Brain microvascular endothelial cell (primary cell): ENCODE measurements around the gene SLC37A4.
A peak's percentile ranks its signal among the peaks of the same experiment; 100 is the strongest.
"Not testable (repeated sequence)": the region's sequence is repeated elsewhere in the genome, so short reads cannot be mapped to it uniquely, and the experiment has no call there.

Experiments
- DNase-seq: peaks from one replicate; pipeline ENCODE4 v3.0.0-alpha.2; 2020
- H3K27ac ChIP-seq: fragments of 250-450 bp; sonication (Bioruptor Pico); 2 replicates; pipeline ENCODE4 v1.5.1; 2020; ENCODE audit warnings: mild to moderate bottlenecking, moderate library complexity
- H3K27me3 ChIP-seq: fragments of 250-450 bp; sonication (Bioruptor Pico); replicated peaks from 2 replicates; pipeline ENCODE4 v1.5.1; 2020; ENCODE audit warnings: mild to moderate bottlenecking
- H3K36me3 ChIP-seq: fragments of 250-450 bp; sonication (Bioruptor Pico); replicated peaks from 2 replicates; pipeline ENCODE4 v1.5.1; 2020; ENCODE audit warnings: mild to moderate bottlenecking
- H3K4me3 ChIP-seq: 2 replicates; pipeline ENCODE4 v1.5.1; 2011; ENCODE audit warnings: low read depth, mild to moderate bottlenecking, control low read depth, low read length, moderate library complexity
- in situ Hi-C: cut with HindIII; loops from 2 replicates; pipeline ENCODE4 v1.10.0; 2017; ENCODE audit warnings: low sequenced_read_pairs, low pct_ligation_motif_present
- TF ChIP-seq, protein P1 (sequence below): IDR thresholded peaks from 2 replicates; pipeline ENCODE4 v1.5.1; 2011; ENCODE audit warnings: low read depth, mild to moderate bottlenecking, moderate library complexity, low read length, control low read depth, inconsistent platforms; ENCODE audit errors: missing control alignments

SLC37A4 gene

DNA sequence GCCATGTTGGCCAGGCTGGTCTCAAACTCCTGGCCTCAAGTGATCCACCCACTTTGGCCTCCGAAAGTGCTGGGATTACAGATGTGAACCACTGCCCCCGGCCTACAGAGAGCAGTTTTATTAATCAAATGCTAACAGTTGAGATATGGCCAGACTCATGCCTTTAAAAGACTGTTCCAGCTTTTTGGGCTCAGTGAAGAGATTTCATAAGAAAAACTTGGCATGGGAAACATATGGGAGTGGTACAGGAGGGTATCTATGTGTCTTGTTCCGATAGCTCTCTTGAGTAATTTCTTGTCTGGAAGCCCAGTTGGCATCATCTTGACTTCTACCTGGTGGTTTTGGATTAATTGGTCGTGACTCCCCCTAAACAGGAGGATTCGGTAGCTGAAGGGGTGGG, 8.2 kb upstream of the SLC37A4 start:
- in situ Hi-C loops, result no loop called here
- no peak overlapping the region for H3K27ac ChIP-seq
- no peak for DNase-seq
- no peak overlapping the region for H3K4me3 ChIP-seq
- H3K27me3 ChIP-seq, result no peaks in the 10 kb centered on the region
- TF ChIP-seq, protein P1, sequence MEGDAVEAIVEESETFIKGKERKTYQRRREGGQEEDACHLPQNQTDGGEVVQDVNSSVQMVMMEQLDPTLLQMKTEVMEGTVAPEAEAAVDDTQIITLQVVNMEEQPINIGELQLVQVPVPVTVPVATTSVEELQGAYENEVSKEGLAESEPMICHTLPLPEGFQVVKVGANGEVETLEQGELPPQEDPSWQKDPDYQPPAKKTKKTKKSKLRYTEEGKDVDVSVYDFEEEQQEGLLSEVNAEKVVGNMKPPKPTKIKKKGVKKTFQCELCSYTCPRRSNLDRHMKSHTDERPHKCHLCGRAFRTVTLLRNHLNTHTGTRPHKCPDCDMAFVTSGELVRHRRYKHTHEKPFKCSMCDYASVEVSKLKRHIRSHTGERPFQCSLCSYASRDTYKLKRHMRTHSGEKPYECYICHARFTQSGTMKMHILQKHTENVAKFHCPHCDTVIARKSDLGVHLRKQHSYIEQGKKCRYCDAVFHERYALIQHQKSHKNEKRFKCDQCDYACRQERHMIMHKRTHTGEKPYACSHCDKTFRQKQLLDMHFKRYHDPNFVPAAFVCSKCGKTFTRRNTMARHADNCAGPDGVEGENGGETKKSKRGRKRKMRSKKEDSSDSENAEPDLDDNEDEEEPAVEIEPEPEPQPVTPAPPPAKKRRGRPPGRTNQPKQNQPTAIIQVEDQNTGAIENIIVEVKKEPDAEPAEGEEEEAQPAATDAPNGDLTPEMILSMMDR, result no peak
- no peaks in the 10 kb centered on the region for H3K36me3 ChIP-seq

DNA sequence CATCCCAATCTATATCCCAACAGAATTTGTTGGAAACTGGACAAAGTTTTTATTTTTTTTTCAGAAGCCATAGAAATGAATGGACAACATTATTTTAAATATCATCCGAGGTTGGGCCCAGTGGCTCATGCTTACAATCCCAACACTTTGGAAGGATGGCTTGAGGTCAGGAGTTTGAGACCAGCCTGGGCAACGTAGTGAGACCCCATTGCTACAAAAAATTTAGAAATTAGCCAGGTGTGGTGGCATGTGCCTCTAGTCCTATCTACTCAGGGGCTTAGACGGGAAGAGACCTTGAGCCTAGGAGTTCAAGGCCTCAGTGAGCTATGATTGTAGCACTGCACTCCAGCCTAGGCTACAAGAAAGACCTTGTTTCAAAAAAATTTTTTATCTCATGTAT, 4.1 kb upstream of the SLC37A4 start:
- TF ChIP-seq, protein P1, result no peak
- Histone ChIP-seq H3K36me3 (no peaks in the 10 kb centered on the region), H3K4me3 (no peak overlapping the region), H3K27ac (no peak overlapping the region), H3K27me3 (no peaks in the 10 kb centered on the region)
- in situ Hi-C loops, result no loop called here
- DNase-seq, result no peak

DNA sequence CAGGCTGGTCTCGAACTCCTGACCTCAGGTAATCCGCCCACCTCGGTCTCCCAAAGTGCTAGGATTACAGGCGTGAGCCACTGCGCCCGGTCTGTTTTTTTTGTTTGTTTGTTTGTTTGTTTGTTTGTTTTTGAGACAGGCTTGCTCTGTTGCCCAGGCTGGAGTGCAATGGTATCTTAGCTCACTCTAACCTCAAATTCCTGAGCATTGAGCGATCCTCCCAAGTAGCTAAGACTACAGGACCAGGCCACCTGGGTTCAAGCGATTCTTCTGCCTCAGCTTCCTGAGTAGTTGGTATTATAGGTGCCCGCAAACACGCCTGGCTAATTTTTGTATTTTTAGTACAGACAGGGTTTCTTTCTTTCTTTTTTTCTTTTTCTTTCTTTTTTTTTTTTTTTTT, 2.7 kb upstream of the SLC37A4 start:
- H3K27ac ChIP-seq, H3K36me3 ChIP-seq, H3K4me3 ChIP-seq, DNase-seq, in situ Hi-C loops, H3K27me3 ChIP-seq: not testable (repeated sequence)

DNA sequence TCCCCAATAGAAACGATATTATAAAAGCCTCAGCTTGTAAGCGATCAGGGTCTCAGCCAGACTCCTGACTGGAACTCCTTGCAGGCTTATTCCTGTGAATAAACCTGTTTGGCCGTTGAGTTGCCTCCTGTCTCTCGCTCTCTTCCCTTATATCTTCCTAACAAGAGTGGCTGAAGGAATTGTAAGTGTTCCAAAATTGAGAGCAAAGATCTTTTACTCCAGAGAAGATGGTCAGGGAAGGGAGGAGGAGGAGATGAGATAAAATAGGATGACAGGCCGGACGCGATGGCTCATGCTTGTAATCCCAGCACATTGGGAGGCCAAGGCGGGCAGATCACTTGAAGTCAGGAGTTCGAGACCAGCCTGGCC, 1.2 kb upstream of the SLC37A4 start:
- Histone ChIP-seq H3K36me3 (no peaks in the 10 kb centered on the region), H3K4me3 (no peak overlapping the region), H3K27me3 (no peaks in the 10 kb centered on the region), H3K27ac (no peak overlapping the region)
- TF ChIP-seq, protein P1, result no peak
- DNase-seq, result no peak
- in situ Hi-C loops, result no loop called here

DNA sequence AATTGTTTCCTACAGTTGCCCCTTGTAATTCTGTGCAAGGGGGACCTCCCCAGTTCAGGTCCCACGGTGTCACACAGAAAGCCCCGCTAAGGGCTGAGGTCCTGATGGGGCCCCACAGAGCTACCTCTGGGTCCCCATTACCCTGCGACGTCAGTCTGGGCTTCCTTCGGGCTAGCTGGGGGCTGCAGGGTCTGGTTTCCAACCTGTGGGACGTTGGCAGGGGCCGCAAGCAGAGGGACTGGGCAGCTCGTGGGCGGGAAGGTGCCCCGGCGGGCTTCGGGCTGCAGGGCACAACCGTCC, 698 bp downstream of the SLC37A4 start:
- peak overlapping the region; percentile 88 for H3K4me3 ChIP-seq
- peaks cover 7% of the 10 kb centered on the region for H3K36me3 ChIP-seq
- no peak for DNase-seq
- TF ChIP-seq, protein P1, result no peak
- H3K27me3 ChIP-seq, result no peaks in the 10 kb centered on the region
- in situ Hi-C loops, result no loop called here
- no peak overlapping the region for H3K27ac ChIP-seq

DNA sequence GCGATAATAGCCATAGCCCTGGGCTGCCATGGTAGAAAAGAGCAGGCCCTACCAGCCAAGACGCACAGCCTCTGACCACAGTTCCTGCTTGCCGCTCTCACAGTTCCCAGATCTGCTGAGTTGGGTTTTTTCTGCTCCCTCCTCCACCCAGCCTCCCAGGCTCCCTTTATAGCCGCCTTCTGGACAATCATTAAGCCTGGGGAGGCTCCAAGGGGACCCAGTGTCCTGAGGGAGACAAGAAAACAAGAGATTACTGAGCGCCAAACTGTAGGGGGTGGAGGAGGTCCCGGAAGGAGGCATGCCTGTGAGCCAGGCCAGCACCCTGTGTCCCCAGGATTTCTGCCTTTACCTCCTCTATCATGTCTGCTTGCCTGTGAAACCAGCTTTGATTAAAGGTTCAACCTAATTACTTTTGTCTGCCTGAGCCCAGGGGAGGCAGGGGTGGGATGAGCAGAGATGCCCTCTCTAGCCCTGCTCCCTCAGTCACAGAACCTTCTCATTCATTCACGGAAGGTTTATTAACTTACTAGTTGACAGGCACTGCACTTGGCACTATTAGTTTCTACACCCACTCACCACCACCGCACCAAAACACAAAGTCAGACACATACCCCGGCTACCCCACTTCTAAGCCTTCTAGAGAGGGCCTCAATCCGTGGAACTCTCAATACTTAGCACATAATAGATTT, 1.2 kb downstream of the SLC37A4 start:
- Histone ChIP-seq H3K36me3 (peaks cover 12% of the 10 kb centered on the region), H3K27ac (no peak overlapping the region), H3K27me3 (no peaks in the 10 kb centered on the region), H3K4me3 (peak overlapping the region; percentile 88)
- in situ Hi-C loops, result no loop called here
- TF ChIP-seq, protein P1, result no peak
- no peak for DNase-seq
